WI38 (cell line): ENCODE results near the gene LBR.

Experiments
- H3K4me3 ChIP-seq: 2 replicates; pipeline ENCODE4 v1.5.1; 2011; ENCODE audit warnings: low read depth, mild to moderate bottlenecking, control low read depth, low read length
- TF ChIP-seq, protein P1 (sequence below): IDR thresholded peaks from 2 replicates; pipeline ENCODE4 v1.5.1; 2012; ENCODE audit warnings: low read depth, mild to moderate bottlenecking, control low read depth, low read length

LBR gene

DNA sequence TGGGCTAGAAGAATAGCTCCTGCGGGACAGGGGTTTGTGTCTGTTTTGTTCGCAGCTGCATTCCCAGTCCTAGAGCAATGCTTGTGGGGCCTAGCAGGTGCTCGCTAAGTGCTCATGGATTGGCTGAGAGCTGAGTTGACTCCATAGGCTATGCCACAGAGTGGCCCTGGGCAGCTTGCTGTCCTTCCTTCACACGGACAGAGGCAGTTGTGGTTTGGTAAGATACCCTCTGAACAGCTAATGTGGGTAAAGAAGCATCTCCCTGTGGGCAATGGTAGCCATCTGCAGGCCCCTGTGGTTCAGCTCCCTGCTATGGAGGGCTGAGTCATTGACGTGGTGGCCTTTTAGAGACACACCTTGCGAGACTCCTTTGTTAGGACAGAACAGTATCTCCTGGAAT, 23.5 kb upstream of the LBR start:
- no peak overlapping the region for H3K4me3 ChIP-seq
- TF ChIP-seq, protein P1, sequence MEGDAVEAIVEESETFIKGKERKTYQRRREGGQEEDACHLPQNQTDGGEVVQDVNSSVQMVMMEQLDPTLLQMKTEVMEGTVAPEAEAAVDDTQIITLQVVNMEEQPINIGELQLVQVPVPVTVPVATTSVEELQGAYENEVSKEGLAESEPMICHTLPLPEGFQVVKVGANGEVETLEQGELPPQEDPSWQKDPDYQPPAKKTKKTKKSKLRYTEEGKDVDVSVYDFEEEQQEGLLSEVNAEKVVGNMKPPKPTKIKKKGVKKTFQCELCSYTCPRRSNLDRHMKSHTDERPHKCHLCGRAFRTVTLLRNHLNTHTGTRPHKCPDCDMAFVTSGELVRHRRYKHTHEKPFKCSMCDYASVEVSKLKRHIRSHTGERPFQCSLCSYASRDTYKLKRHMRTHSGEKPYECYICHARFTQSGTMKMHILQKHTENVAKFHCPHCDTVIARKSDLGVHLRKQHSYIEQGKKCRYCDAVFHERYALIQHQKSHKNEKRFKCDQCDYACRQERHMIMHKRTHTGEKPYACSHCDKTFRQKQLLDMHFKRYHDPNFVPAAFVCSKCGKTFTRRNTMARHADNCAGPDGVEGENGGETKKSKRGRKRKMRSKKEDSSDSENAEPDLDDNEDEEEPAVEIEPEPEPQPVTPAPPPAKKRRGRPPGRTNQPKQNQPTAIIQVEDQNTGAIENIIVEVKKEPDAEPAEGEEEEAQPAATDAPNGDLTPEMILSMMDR, result no peak

DNA sequence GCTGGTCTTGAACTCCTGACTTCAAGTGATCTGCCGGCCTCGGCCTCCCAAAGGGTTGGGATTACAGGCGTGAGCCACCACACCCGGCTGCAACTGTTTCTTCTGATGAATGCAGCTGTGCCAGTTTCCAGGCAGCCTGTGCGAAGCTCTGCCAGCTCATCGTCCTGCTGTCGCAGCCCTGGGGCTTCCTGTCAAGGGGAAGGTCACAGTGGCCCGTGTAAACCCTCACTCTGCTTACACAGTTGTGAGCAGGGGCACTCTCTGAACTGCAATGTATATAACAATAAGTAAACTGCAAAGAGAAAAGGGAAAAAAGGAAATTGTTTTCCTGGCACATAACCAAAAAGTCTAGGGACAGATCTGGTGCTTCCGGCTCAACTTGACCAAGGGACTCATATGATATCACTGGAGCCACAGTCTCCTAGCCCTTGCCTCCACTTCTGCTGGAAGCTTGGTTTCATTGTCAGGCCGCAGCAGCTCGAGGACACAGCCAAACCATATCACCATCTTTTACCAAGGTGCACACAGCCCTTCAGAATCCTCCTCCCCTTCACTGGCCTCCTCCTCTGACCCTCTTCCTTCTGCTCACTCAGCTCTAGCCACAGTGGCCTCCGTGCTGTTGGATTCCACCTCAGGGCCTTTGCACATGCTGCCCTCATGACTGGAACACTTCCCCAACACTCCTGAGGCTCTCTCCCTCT, 22.8 kb upstream of the LBR start:
- H3K4me3 ChIP-seq, result no peak overlapping the region

DNA sequence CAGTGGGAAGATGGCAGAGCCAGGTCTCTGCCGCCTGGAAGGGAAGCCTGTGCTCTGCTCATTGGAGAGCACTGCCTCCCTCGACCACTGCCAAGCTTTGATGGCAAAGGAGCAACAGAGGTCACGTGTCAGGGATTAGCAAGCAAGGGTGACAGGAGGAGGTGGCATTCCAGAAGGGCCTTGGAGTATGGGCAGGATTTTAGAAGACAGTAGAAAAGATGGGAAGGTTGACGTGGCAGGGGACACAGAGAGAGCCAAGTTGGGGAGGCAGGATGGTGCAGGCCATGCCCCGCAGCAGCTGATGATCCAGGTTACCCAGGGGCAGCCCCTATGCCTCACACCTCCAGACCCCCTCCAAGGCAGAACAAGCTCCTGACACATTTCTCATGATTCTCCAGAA, 21.9 kb upstream of the LBR start:
- TF ChIP-seq, protein P1, result no peak
- H3K4me3 ChIP-seq, result no peak overlapping the region

More for the DNA sequence above, 22.8 kb upstream of the LBR start:
- TF ChIP-seq, protein P1, result no peak

DNA sequence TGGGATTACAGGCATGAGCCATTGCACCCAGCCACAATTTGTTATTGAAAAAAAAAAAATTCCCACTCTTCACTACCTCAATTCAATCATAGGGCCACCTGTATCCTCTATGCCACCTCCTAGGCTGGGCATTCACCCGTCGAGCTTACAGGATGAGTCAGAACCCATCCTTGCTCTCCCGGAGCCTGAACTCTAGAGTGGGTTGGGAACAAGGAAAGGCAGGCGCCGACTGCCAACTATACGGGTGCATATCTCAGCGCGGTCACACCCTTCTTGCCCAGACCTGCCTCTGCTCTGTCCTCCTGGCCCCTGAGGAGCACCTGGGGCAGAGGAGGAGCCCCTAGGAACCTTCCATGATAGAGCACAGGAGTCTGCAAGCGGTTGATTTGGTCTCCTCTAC, 21.4 kb upstream of the LBR start:
- TF ChIP-seq, protein P1, result no peak
- no peak overlapping the region for H3K4me3 ChIP-seq

DNA sequence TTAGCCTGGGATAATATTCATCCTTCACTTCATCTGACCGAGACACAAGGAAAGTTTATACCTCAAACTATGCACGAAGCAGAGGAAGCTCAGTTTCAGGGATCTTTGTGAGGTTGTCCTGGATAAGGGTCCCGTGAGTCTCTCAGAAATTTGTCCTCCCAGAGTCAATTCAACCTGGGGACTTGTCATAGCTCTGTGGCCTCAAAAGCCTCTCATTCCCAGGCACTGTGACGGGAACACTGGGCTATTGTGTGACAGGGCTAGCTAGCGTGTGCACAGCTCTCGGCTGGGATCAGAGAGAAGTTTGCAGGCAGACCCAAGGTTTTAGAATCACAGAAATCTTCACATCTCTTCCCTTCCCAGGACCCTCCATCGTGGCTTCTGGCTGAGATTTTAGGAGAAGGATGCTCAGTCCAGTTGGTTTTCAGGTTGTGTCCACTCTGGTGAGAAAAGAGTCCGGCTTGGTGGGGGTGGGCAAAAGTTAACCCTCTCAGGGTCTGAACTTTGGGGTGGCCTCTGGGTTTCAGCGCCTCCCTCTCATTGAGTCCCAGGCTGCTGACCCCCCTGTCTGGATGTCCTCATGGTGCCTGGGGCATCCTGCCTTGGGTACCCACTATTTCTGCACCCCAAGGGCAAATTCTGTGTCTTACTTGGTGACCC, 20.4 kb upstream of the LBR start:
- TF ChIP-seq, protein P1, result no peak
- no peak overlapping the region for H3K4me3 ChIP-seq

DNA sequence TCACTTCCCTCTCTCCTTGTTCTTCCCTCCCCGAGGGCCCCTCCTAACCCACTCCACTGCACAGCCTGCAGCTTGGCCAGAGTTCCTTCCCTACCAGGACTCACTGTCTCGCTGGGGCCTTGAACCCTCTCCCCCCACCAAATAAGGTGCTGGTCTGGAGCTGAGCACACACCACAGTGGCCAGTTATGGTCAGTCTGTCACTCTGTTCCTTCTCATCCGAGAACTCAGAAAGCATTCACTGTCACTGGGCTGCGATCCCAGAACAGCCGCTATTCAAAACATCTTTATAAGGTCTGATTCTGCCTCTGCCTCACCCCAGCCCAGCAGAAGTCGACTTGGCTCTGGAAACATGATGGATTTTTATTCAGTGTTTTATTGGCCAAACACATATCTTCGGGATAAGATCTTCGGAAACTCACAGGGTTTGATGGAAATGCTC, 19.8 kb upstream of the LBR start:
- TF ChIP-seq, protein P1, result no peak
- no peak overlapping the region for H3K4me3 ChIP-seq

DNA sequence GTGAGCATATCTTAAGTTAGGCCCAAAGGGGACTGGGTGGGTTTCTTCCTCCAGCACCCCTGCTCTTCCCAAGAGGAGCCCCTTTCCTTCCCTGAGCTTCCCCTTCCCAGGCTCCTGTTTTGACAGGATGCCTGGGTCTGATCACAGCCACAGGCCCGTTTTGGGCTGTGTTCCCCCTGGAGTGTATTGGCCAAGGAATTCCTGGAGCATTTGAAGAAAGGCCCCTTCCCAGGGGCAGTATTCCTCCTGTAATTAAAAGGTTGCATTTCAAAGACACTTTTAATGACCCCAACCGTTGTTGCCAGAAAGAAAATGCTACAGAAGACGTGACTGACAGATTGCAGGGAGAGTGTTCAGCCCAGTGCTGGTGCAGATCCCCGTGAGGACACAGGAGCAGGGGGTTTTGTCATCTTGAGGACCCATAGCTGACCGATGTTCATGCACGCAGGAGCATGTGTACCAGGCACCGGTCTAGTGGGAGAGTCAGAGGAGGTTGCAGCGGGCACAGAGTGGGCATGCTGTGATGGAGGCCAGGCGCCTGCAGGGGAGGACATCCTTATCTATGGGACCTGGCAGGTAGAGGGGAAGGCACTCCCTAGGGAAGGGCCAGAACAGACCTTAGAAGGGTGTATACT, 19.3 kb upstream of the LBR start:
- TF ChIP-seq, protein P1, result no peak
- no peak overlapping the region for H3K4me3 ChIP-seq
